ENCODE results near the gene HEPACAM2. TPM values are rescaled to one million over a fixed set of nuclear protein-coding genes. Genes with fewer than 3 reads are reported as not detected.

HEPACAM2 gene
- total and polyA plus RNA-seq, 2 of the 8 experiments (the other 6 are each of a cell fraction or from before 2014, with no cell fraction given): not detected

- no peak for TF ChIP-seq CHD7 (IDR thresholded peaks at IDR 0.05; ENCODE audit: insufficient replicate concordance, low read length)
- TF ChIP-seq CBX5 (IDR thresholded peaks at IDR 0.05; ENCODE audit: low read depth, low read length): no peak
- no peak for TF ChIP-seq HDAC2 (IDR thresholded peaks at IDR 0.05; ENCODE audit: borderline replicate concordance in 1 of 2, low read depth in 2 of 2, low read length in 2 of 2)
- no peak for TF ChIP-seq EP300 (IDR thresholded peaks at IDR 0.05; ENCODE audit: borderline replicate concordance in 1 of 2, low read depth in 2 of 2, low read length in 2 of 2)
- TF ChIP-seq TAF7 (optimal IDR thresholded peaks at IDR 0.05; ENCODE audit: borderline replicate concordance, low read depth, low read length): no peak
- TF ChIP-seq TEAD4 (IDR thresholded peaks at IDR 0.05; ENCODE audit: low read depth, low read length): no peak
- TF ChIP-seq FOSL1 (IDR thresholded peaks at IDR 0.05; ENCODE audit: insufficient read depth, low read depth, low read length): no peak
- TF ChIP-seq TBP (IDR thresholded peaks at IDR 0.05; ENCODE audit: low read depth, low read length): no peak
- TF ChIP-seq KDM1A (IDR thresholded peaks at IDR 0.05; ENCODE audit: borderline replicate concordance, low read length): no peak
- TF ChIP-seq SP4 (IDR thresholded peaks at IDR 0.05; ENCODE audit: low read length): no peak
- TF ChIP-seq SAP30 (IDR thresholded peaks at IDR 0.05; ENCODE audit: insufficient read depth, insufficient replicate concordance, low read length): no peak
These were observed 87.7 kb downstream of the HEPACAM2 start (continued) for GRCh38 chr7:93138576-93138975.
